Epithelial cell of esophagus (primary cell): ENCODE measurements around the gene CCDC3.

ENCODE experiments used
- DNase-seq: peaks from one replicate; pipeline ENCODE4 v3.0.0; 2010; ENCODE audit warnings: low read depth
- H3K4me3 ChIP-seq: 2 replicates; pipeline ENCODE4 v1.5.1; 2011; ENCODE audit warnings: mild to moderate bottlenecking, low read length, control low read depth
- CTCF ChIP-seq: IDR thresholded peaks from 2 replicates; pipeline ENCODE4 v1.5.1; 2011; ENCODE audit warnings: low read depth, mild to moderate bottlenecking, low read length, control low read depth, inconsistent platforms; ENCODE audit not compliant: insufficient read depth; ENCODE audit errors: missing control alignments

CCDC3 gene

DNA sequence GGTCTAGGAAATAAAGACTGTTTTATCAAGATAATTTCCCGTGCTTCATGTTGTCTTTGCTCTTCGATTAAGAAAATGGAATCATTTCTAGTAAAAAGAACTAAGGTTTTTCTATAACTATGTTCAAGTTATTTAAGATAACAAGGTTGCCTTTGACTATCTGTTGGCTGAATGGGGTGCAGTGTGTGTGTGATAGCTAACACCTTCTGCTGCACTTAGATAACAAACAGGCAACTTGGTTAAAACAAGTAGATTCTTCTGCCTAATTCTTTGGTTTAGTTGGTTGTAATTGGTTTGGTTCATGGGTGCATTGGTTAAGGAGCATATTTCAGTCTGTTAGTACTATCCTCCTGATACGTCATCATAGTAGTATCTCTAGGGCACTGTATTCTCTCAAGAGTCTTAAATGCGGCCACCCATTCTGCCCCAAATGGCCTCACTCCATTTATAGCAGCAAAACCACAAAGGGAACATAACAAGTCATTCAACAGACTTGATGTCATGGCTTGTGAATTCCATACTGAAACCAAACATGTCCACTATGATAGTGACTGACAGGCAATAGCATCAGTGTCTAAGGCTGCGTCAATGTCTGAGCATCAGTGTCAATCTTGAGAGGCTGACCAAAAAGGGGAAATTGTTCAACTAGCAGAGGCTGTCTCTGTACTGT is 55.7 kb downstream of the CCDC3 start:
- no peak for DNase-seq
- H3K4me3 ChIP-seq: no peak overlapping the region
- TF ChIP-seq CTCF: no peak

- no peak for TF ChIP-seq CTCF
- DNase-seq: peak; percentile 61
- no peak overlapping the region for H3K4me3 ChIP-seq
Observed at GRCh38 chr10:12944931-12945330, 56.6 kb downstream of the CCDC3 start.

DNA sequence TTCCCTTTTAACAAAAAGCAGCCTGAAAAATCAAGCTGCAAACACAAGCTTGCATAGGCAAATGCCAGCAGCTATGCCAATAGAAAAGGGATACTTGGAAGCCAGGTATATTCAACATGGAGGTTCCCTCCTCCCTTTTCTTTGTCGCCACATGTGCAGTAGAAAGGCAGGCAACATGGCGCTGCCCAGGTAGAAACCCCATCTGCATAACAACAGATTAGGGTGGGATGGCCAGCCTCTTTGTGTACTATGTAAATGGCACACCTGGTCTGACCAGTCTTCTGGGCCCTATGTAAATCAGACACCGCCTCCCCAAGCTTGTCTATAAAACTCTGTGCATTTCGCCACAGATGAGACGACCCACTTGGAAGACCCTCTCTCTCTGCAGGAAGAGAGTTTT is 58.1 kb downstream of the CCDC3 start:
- no peak for DNase-seq
- no peak for TF ChIP-seq CTCF
- no peak overlapping the region for H3K4me3 ChIP-seq

- DNase-seq: no peak
- no peak for TF ChIP-seq CTCF
- H3K4me3 ChIP-seq: no peak overlapping the region
Observed at GRCh38 chr10:12941966-12942365, 59.5 kb downstream of the CCDC3 start.

DNA sequence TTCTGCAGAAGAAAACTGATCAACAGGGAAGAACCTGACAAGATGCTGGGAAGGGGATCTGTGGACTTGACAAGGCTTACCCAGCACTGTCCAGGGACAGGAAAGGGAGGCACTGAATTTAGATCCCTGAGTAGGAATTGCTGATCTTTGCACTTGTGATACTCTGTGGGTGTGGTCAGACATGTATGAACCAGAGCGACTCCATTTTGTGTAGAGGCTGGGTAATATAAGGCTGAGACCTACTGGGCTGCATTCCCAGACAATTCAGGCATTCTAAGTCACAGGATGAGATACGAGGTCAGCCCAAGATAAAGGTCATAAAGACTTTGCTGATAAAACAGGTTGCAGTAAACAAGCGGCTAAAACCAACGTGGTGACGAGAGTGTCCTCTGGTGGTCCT is 60.7 kb downstream of the CCDC3 start:
- no peak for TF ChIP-seq CTCF
- H3K4me3 ChIP-seq: no peak overlapping the region

DNA sequence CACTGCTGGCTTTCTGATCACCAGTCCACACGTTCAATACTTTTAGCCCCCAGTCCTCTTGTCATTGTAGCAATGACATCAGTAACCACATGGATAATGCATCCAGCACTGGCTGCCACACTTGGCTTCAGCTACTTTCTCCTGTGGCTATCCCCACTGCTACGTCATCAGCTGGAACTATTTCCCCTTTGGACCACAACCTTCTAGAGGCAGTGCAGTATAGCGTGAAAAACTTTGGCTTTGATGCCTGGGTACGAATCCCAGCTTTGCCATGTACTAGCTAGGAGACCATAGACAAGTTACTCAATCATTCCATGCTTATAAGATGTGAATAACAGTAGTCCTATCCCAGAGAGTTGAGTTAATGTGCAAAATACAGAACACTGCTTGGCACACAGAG is 63.2 kb downstream of the CCDC3 start:
- H3K4me3 ChIP-seq: no peak overlapping the region
- no peak for DNase-seq
- TF ChIP-seq CTCF: no peak

More for the DNA sequence above, 60.7 kb downstream of the CCDC3 start:
- no peak for DNase-seq

DNA sequence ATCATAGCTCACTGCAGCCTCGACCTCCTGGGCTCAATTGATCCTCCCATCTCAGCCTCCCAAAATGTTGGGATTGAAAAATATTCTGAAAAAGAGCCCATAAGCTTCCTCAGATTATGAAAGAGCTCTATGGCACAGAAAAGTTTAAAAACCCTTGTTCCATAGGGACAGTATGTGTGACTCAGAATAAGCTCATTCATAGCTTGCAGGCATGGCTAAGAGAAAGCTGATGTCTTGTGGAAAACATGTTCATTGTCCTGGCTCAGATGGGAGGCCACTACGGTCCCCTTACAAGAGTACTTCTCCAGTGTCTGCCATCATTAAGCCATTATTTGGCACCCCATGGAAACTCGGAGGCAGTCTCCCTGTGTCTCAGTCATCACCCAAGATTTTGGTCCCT is 64.0 kb downstream of the CCDC3 start:
- H3K4me3 ChIP-seq: no peak overlapping the region
- DNase-seq: peak; percentile 82
- no peak for TF ChIP-seq CTCF
